NOMO-1 treated with dmso at 0.1 percent for 144 hours (cell line): ENCODE data around the gene IRGC.
A peak's percentile ranks its signal among the peaks of the same experiment; 100 is the strongest.
"Not testable (repeated sequence)": the region's sequence is repeated elsewhere in the genome, so short reads cannot be mapped to it uniquely, and the experiment has no call there.

Experiments
- DNase-seq: peaks from one replicate; lab custom pipeline; 2025; ENCODE audit not compliant: unreplicated experiment; lab: John Stamatoyannopoulos, UW

Gene IRGC

DNA sequence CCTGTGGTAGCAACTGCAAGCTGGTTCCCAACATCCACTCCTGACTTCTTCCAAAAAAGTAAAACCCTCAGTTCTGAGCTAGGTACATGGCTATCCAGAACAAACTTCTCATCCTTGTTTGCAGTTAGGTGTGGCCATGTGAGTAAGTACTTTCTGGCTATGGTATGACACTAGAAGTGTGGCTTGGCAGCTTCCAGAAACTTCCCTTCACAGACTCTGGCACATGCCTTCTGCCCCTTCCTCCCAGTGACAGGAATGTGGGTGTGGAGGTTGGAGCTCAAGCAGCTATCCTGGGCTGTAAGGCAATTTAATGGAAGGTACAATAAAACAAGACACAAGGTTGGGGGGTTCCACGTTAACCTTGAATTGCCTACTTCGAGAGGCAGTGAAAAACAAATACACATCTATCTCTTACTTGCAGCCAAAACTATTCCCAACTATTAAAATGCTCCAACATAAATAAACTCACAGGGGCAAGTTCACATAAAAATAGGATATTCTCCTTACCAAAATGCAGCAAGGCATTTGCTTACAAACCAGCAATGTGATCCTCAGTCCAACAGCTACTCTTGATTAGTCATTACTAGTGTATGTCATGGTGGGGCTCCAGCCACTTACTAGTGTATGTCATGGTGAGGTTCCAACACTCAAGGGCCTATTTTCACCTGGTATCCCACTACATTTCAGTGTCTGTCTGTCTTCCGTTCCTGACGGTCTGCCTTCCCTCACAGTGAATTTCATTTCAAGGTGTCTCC is 35.8 kb downstream of the IRGC start:
- no peak for DNase-seq

DNA sequence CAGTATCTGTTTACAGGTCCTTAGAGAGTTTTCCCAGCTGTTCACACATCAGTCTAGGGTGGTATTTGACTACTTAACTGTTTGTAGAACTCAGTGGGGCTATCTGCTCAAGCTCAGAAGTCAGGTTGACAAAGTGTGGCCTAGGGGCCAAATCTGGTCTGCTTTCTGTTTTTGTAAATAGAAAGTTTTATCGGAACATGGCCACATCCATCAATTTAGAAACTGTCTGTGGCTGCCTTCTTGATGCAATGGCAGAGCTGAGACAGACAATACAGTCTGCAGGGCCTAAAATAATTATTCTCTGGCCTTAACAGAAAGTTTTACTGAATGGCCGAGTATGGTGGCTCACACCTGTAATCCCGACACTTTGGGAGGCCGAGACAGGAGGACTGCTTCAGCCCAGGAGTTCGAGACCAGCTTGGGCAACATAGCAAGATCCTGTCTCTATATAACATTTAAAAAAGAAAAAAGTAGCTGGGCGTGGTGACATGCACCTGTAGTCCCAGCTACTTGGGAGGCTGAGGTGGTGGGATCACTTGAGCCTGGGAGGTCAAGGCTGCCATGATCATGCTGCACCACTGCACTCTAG is 36.5 kb downstream of the IRGC start:
- DNase-seq: no peak

DNA sequence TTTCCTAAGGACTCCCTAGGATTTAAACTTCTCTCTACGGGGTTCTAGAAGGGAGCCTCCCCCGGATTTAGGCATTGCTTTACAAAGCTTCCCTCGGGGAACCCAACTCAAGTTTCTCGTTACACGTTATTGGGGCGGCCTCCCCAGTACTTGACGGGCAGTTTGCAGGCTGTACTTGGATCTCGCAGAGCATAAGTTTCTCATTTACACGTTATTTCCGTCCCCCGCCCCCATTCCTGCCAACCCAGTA is 38.3 kb downstream of the IRGC start:
- no peak for DNase-seq

DNA sequence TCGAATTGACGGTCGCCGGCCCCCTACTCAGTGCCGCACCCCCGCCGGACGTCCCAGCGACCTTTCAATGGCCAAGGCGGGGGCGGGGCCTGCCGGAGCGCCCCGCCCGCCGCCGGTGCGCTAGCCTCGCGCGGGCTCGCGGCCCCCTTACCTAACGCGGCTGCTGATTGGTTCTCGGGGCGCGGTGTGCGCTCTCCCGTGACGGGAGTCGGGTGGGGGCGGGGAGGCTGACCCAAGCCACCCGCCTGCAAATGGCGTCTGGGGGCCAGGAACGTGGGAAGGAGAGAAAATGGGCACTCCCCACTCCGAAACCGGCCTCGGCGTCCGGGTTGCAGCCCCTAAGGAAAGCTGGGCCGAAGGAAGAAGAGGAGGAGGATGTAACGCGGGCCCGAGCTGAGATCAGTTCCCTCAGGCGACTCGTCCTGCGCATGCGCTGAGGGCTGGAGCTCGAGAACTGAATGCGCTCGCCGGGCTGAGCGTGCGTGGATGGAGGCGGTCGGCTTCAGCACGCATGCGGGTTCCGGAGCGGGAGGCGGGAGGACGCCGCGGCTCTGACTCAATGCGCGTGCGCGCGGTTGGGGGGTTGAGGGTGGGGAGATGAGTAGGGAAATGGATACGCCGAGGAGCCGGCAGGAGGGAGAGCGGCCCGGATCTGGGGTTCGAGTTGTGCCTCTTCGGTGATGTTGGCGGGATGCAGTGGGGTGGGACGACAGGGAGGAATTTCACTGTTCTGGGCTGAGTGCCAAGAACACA is 38.8 kb downstream of the IRGC start, which contains the start of gene SMG9:
SMG9 (minus strand) TSS at position 460 of the 753 bp plus-strand sequence. CDS start 4,221 bp downstream, outside the sequence.
- DNase-seq: peak; percentile 92

DNA sequence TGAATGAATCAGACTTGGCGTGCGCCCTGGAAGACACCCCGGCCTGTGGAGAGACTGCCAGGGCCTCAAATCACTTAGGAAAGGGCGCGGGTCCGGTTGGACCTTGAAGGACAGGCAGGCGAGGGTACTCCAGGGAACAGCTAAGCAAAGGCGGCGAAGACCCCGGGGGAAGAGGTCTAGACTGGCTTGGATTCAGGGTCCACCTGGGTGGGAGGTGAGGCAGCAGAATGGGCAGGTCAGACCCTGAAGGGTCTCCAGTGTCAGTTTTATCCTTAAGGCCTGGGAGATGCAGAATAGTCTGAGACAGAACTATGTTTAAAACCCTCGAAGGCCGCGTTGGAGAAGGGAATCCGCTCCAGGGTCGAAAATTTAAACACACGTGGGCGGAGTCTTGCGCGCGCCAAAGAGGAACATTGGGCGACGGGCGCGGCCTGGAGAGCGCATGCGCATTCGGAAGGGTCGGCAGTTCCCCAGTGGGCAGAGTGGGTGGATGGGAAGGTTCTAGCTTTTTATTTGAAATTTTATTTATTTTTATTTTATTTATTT is 39.5 kb downstream of the IRGC start:
- DNase-seq: peak; percentile 83

DNA sequence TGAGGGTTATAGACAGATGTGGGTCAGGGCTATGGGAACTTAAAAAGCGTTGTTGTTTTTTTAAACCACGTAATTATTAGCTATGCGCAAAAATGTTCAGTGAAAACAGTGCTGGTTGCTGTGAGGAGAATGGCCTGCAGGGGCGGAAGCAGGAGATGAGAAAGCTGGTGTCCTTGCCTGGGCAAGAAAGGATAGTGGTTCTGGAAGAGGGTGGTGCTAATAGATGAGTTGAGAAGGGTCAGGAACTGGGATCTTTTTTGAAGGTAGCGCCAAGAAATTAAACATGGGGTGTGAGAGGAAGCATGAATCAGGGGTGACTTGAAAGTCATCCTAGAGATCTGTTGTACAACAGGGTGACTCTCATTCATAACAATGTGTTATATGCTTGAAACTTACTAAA is 43.6 kb downstream of the IRGC start:
- no peak for DNase-seq

DNA sequence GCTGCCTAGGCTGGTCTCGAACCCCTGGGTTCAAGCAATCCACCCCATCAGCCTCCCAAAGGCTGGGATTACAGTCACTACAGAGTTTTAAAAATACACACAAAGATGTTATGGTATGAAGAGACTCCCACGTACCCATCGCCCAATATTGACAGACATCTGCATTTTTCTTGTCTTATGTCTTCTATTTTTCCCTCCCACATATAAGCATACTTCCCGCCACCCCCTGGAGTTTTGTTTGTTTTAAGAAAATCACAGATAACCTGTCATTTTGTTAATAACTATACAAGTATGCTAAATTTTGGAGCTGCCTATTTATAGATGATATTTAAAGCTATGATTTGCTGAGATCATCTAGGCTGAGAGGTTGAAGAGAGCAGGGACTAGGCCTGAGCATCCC is 45.1 kb downstream of the IRGC start:
- DNase-seq: no peak

DNA sequence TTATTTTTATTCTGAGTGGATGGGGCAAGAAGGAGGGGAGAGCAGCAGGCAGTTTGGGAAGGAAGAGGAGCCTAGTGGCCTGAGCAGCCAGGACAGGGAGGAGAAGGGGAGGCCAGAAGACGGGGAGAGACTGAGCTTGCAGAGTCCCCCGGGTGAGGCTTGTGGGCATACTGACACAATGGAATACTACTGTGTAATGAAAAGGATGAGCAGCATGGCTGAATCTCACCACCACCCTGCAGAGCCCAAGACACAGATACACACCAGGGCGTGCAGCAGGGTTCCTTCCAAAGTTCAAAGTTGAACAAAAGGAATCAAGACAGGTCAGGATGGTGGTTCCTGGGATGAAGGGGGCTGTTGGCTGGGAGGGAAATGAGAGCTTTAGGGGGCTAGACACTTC is 46.9 kb downstream of the IRGC start:
- no peak for DNase-seq

DNA sequence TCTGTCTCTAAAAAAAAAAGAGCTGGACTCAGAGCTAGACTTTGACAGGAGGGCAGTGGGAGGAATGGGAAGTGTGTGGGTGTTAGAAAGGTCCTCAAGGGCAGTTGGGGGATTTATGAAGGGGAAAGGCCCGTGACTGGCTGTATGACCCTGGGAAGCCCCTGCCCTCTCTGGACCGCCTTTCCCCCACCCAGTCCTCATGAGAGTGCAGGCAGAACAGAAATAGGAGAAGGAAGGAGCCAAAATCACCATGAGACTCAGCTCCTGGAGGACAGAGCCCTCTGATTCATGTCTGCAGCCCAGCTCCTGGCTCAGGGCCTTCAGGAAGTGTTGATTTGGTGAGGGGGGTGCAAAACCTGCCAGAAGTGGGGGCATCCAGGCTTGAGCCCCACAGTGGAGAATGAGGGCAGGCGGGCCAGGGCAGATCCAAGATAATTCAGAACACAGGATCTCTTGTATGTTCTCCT is 47.6 kb downstream of the IRGC start:
- no peak for DNase-seq

DNA sequence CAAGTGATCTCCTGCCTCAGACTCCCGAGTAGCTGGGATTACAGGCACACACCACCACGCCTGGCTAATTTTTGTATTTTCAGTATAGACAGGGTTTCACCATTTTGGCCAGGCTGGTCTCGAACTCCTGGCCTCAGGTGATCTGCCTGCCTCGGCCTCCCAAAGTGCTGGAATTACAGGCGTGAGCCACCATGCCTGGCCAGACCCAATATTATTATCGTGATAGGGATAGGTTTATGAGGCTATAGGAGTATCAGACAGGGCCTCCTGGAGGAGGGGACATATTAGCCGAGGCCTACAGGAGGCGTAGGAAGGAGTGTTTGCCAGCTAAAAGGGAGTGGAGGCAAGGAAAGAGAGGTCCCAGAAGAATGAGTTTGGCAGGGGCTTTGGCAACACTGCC is 48.8 kb downstream of the IRGC start:
- not testable (repeated sequence) for DNase-seq

DNA sequence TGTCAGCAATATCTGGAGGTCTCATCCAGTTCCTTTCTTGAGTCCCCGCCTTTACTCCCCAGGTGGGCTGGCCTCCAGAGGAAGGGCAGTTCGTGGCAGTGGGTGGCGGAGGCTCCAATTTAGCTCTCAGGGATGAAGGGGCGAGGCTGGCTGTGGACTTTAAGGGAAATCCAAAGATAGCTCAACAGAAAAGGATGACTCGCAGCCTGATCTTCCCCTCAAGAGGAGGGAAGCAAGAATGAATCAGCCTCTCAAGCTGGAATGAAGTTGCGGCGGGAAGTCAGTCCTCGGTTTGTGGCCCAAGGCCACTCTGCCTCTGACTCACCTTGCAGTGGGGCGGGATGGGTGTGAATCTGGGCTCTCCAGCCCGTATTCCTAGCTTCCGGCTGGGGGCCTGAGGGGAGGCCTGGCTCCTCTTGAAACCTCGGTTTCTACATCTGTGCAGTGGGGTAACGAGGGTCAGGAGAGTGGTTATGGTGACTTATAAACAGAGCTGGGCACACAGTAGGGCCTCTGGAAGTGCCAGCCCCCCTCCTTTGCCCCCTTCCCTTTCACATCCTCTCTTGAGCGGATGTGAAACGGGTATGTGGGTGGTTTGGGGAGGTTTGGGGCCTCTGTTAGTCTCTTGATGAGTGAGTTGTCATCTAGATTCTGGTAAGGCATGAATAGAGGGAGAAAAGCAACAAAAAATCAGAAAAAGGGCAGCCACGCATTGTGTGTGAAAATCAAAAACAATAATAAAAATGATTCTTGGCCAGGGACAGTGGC is 49.4 kb downstream of the IRGC start:
- DNase-seq: peak; percentile 86

DNA sequence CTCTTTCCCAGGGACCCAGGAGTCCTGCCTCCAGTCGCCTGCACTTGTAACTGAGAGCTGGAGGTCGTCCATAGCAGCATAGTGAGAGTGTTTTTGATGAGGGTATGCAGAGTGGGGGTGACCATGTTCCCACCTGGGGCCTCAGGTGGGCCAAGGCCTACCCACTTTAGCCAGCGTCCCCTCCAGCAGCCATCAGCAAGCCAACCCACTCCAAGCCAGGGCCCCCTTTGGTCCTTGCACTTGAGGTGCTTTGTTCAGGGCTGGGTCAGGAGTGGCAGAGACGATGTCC is 50.8 kb downstream of the IRGC start:
- DNase-seq: no peak

DNA sequence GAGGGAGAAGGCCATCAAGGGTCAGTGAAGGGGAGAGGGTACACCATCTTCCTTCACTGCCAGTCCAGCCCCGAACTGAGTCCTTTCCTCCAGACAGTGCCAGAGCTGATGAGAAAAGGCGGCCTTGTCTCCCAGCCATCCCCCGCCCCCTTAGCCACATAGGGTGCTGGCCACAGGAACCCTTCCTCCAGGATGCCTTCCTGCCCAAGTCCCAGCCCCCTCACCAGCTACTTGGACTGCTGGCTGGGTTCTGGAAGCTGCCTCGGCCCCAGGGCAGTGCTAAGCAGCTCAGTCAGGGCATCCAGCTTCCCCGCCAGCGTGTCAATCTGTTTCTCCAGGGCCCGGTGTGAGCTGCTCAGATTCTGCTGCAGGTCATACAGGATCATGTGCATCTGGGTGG is 51.4 kb downstream of the IRGC start:
- no peak for DNase-seq

DNA sequence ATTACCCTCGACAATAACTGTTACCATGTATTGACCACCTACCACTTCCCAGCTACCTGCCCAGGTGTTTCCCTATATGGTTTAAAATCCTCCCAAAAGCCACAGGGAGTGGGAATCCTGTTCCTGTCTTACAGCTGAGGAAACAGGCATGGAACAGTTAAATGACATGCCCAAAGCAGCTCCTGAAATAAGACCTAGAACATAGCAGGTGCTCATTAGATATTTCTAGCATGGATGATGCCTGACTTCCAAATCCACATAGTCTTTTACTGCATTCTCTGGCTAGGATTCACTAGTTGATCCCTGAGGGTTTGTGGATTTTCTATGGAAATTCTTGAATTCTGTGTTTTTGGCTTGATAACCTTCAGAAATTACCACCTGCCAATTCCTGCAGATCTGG is 51.9 kb downstream of the IRGC start:
- DNase-seq: no peak

DNA sequence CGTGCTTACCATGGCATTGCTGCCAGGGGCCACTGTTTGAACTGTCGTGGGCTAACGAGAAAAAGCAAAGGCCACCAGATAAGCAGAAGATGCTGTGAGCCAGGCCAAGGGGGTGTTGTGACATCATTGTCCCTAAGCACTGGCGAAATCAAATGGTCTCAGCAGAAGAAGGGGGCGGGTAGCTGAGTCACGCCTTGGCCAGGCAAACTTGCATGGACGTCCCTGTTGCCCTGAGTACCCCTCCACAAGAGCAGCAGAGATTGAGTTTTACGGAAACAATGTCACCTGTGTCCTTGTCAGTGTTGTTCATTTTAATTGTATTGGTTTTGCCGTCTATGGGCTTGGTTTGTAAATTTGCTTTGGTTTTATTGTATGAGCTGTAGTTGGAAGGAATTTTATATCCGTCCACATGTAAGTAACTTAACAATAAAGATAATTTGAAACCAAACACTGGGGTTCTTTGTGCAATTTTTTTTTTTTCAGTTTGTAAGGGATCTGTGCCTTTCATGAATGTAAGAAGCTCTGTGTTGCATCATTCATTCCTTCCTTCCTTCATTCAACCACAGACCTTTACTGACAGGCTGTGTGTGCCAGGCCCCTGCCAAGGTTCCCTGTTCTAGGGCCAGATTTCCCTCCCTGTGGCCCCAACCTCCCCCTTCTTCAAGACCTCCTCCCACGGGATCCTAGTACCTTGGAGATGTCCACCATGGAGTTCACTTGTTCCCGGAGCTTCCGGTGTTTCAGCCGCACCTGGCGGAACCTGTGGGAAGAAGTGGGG is 52.6 kb downstream of the IRGC start:
- DNase-seq: peak; percentile 79

DNA sequence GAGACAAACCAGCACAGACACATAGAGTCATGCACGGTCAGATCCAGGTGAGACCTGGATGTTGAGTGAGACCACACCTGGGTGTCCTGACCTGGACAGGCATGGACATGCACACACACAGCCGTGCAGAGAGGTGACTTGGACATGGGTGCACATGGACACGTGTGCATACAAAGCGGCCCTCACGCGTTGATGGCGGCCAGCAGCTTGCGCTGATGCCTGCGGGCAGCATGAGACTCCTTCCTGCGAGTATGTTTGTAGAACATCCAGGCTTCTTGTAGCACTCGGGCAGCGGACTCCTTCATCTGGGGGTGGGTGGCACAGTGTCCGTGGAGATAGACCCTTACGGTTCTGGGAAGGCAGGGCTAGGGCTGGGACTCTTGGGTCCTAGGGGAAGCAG is 53.4 kb downstream of the IRGC start:
- DNase-seq: no peak
